DOHH2 (cell line): ENCODE measurements around the gene CITED2.

ENCODE experiments used
- EZH2phosphoT487 ChIP-seq: fragments of 200-600 bp; sonication (generic); IDR thresholded peaks from 2 replicates; pipeline ENCODE4 v1.6.1; 2017; ENCODE audit warnings: borderline replicate concordance, mild to moderate bottlenecking, antibody characterized with exemption, low read length, moderate library complexity, mixed read lengths
- TF ChIP-seq, protein P1 (sequence below): fragments of 200-600 bp; sonication (generic); IDR thresholded peaks from one replicate; pipeline ENCODE4 v1.5.1; 2014; ENCODE audit warnings: antibody characterized with exemption, mild to moderate bottlenecking, low read depth, low read length; ENCODE audit not compliant: poor library complexity, severe bottlenecking

GRCh38 chr6:139394027-139394649 lies 19.7 kb upstream of the CITED2 start:
- TF ChIP-seq, protein P1, sequence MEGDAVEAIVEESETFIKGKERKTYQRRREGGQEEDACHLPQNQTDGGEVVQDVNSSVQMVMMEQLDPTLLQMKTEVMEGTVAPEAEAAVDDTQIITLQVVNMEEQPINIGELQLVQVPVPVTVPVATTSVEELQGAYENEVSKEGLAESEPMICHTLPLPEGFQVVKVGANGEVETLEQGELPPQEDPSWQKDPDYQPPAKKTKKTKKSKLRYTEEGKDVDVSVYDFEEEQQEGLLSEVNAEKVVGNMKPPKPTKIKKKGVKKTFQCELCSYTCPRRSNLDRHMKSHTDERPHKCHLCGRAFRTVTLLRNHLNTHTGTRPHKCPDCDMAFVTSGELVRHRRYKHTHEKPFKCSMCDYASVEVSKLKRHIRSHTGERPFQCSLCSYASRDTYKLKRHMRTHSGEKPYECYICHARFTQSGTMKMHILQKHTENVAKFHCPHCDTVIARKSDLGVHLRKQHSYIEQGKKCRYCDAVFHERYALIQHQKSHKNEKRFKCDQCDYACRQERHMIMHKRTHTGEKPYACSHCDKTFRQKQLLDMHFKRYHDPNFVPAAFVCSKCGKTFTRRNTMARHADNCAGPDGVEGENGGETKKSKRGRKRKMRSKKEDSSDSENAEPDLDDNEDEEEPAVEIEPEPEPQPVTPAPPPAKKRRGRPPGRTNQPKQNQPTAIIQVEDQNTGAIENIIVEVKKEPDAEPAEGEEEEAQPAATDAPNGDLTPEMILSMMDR, result no peak
- TF ChIP-seq EZH2phosphoT487, result no peak
